HG02852 (cell line): ENCODE results near the gene CRYBB1.

Source experiments
- ATAC-seq: cut with Tn5 transposase; IDR thresholded peaks from one replicate; pipeline ENCODE4 v1.9.1; 2021; ENCODE audit warnings: mild to moderate bottlenecking, moderate library complexity; ENCODE audit not compliant: unreplicated experiment

CRYBB1 gene

GRCh38 chr22:26581633-26582168 is 36.1 kb downstream of the CRYBB1 start:
- ATAC-seq = no peak

GRCh38 chr22:26581026-26581425 is 36.8 kb downstream of the CRYBB1 start:
- ATAC-seq = no peak

GRCh38 chr22:26580240-26580962 is 37.4 kb downstream of the CRYBB1 start:
- no peak for ATAC-seq

- peak; percentile 74 for ATAC-seq
Observed at GRCh38 chr22:26579331-26579886, 38.4 kb downstream of the CRYBB1 start.

- ATAC-seq = no peak
Observed at GRCh38 chr22:26577081-26577480, 40.7 kb downstream of the CRYBB1 start.

GRCh38 chr22:26576026-26576680 is 41.7 kb downstream of the CRYBB1 start:
- ATAC-seq = no peak

GRCh38 chr22:26574001-26574723 is 43.7 kb downstream of the CRYBB1 start:
- ATAC-seq = no peak

GRCh38 chr22:26573026-26573662 is 44.7 kb downstream of the CRYBB1 start:
- no peak for ATAC-seq

GRCh38 chr22:26570864-26571525 is 46.8 kb downstream of the CRYBB1 start:
- ATAC-seq = no peak

GRCh38 chr22:26570115-26570514 is 47.7 kb downstream of the CRYBB1 start:
- ATAC-seq = no peak

- ATAC-seq = no peak
Observed at GRCh38 chr22:26568207-26568706, 49.6 kb downstream of the CRYBB1 start.

GRCh38 chr22:26567610-26568009 is 50.2 kb downstream of the CRYBB1 start:
- no peak for ATAC-seq

- ATAC-seq = no peak
Observed at GRCh38 chr22:26566994-26567393, 50.8 kb downstream of the CRYBB1 start.

GRCh38 chr22:26565889-26566288 is 51.9 kb downstream of the CRYBB1 start:
- no peak for ATAC-seq

GRCh38 chr22:26565181-26565580 is 52.6 kb downstream of the CRYBB1 start:
- no peak for ATAC-seq

- ATAC-seq = no peak
Observed at GRCh38 chr22:26564672-26565071, 53.2 kb downstream of the CRYBB1 start.

- ATAC-seq = no peak
Observed at GRCh38 chr22:26564181-26564580, 53.6 kb downstream of the CRYBB1 start.

GRCh38 chr22:26563022-26563421 is 54.8 kb downstream of the CRYBB1 start:
- no peak for ATAC-seq

- no peak for ATAC-seq
Observed at GRCh38 chr22:26561756-26562417, 55.9 kb downstream of the CRYBB1 start.
